SK-N-SH (cell line): ENCODE data around the gene RAD51B.

Source experiments
- CTCF ChIP-seq: fragments of 200-600 bp; sonication (generic); IDR thresholded peaks from 2 replicates; pipeline ENCODE4 v1.6.1; 2017; ENCODE audit warnings: antibody characterized with exemption, mild to moderate bottlenecking, moderate library complexity
- EP300 ChIP-seq, 2 experiments: IDR thresholded peaks; 2 replicates each; pipeline versions ENCODE4 v1.4.0 to v1.6.1; 2012; ENCODE audit warnings: borderline replicate concordance in 1 of 2, low read depth in 1 of 2, low read length in 1 of 2
- FOXJ3 ChIP-seq: sonication (generic); formaldehyde crosslinking; IDR thresholded peaks from 2 replicates; pipeline ENCODE4 v1.5.1; 2020; ENCODE audit warnings: mild to moderate bottlenecking, missing genetic modification reagents
- JUND ChIP-seq: IDR thresholded peaks from 2 replicates; pipeline ENCODE4 v1.4.0; 2012
- REST ChIP-seq: IDR thresholded peaks from 2 replicates; pipeline ENCODE4 v1.6.1; 2012; ENCODE audit warnings: mild to moderate bottlenecking, low read depth, low read length, moderate library complexity
- TAF1 ChIP-seq: IDR thresholded peaks from 2 replicates; pipeline ENCODE4 v1.6.1; 2012; ENCODE audit warnings: low read depth, mild to moderate bottlenecking, low read length, moderate library complexity, borderline replicate concordance
- TF ChIP-seq, protein P1 (sequence below): fragments of 150-350 bp; IDR thresholded peaks from 2 replicates; pipeline ENCODE4 v1.6.1; 2017; ENCODE audit warnings: antibody characterized with exemption, low read length, low read depth, borderline replicate concordance

DNA sequence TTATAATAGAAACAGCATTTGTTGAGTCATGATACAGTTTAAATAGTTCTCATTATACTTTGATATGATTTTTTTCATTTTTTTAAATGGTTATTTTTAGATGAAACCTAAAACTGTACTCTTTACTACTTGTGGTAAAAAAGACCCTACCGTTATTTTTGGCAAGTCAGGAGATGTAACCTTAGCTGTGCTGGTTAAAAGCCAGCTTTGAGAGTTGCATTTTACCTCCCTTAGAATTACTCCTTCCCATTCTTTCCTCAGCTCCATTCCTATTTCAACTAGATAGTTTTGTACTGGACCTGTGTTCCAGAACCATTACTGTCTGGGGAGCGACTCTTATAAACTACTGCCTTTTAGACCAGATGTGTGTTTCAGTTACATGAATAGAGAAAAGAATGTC is 92.0 kb downstream of the RAD51B start:
- no peak for TF ChIP-seq TAF1
- TF ChIP-seq FOXJ3: no peak
- no peak for TF ChIP-seq CTCF
- TF ChIP-seq, protein P1, sequence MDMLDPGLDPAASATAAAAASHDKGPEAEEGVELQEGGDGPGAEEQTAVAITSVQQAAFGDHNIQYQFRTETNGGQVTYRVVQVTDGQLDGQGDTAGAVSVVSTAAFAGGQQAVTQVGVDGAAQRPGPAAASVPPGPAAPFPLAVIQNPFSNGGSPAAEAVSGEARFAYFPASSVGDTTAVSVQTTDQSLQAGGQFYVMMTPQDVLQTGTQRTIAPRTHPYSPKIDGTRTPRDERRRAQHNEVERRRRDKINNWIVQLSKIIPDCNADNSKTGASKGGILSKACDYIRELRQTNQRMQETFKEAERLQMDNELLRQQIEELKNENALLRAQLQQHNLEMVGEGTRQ: no peak
- no peak for TF ChIP-seq REST
- no peak for TF ChIP-seq EP300 (IDR thresholded peaks at IDR 0.05; ENCODE audit: borderline replicate concordance in 1 of 2, low read depth in 1 of 2, low read length in 1 of 2)
- no peak for TF ChIP-seq JUND
